ENCODE data around the gene CUX1. TPM values are rescaled to one million over a fixed set of nuclear protein-coding genes. Genes with fewer than 3 reads are reported as not detected.

The CUX1 gene
- total and polyA plus RNA-seq, 2 donors (not counting 1 experiment from before 2014, with no cell fraction given): 10.8 to 86.5 TPM

DNA sequence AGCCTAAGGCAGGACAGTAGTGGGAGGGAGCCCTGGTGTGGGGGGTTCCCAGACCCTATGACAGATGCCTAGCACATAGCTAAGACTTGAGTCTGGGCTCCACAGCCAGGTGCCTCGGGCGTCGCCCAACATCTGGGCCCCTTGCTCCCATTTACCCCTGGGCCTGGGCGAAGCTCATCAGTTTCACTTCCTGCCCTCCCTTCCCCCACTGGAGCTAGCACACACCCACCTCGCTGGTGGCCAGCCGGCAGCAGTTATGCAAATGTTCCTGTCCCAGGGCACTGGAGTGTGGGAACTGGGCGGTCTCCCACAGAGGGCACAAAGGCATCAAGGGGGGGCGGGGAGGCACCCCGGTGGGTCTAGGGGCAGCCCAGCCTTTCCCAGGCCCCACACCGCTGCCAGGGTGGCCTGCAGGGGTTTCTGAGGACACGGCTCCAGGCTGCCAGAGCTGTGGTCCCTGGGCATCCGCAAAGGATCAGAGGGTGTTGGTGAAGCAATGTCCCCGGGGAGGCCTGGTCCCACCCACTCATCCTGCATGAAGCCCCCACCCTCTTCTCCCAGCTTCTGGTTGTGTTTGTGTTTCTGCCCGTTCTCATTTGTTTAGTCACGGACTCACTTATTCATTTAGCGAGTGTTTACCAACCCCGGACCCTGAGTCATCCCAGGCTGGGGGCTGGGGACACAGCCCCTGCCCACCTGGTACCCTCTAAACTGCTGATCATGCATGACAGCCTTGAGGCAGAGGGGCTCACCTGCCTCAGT lies 489.7 kb downstream of the CUX1 start:
- CTCF ChIA-PET: interaction anchor here (0.6 to 7.4 kb wide), 11 partner anchors 9 to 93 kb away, joined by 3 to 75 read pairs (median 4); partner anchors contain the start of gene SH2B2
- H3K4me3 ChIP-seq (ENCODE audit: control extremely low read depth in 1 of 5, extremely low read depth in 1 of 5, insufficient read depth in 1 of 5, low read depth in 2 of 5, low read length in 4 of 5): peak overlapping the region in 4 of 5 experiments; percentile 37 to 51 (median 44)
- H3K4me1 ChIP-seq (ENCODE audit: control insufficient read depth in 2 of 2, insufficient read depth in 2 of 2, low read length in 2 of 2): peaks cover 78 to 90% of the 10 kb centered on the region in 2 donors
- peak overlapping the region; percentile 93 to 95 for H3K27ac ChIP-seq (ENCODE audit: low read length in 2 of 2)
- no peaks in the 10 kb centered on the region for H3K27me3 Mint-ChIP-seq
- H3K9me3 ChIP-seq (ENCODE audit: control extremely low read depth in 1 of 3, control insufficient read depth in 2 of 3, insufficient read depth in 1 of 3, low read length in 2 of 3): peaks cover 0 to 7% (median 0%) of the 10 kb centered on the region in 3 donors
- H3K9ac ChIP-seq (ENCODE audit: low read length): peak overlapping the region; percentile 59
- DNase-seq (peak; percentile 90), ATAC-seq (ENCODE audit: low read depth) (peak; percentile 86)
- peak overlapping the region; percentile 86 for H3K4me2 ChIP-seq (replicated peaks; ENCODE audit: low read depth, low read length, poor library complexity, severe bottlenecking)
- peak overlapping the region; percentile 84 for H3K4me3 Mint-ChIP-seq
- POLR2A ChIA-PET: interaction anchor here (0.6 to 10.7 kb wide), 13 partner anchors 9 to 126 kb away, joined by 3 to 126 read pairs (median 4); partner anchors contain the start of genes ORAI2, PRKRIP1 and SH2B2
- H3K79me2 ChIP-seq (ENCODE audit: control insufficient read depth, insufficient read depth, low read length): peaks cover 67% of the 10 kb centered on the region
- H3K9me3 Mint-ChIP-seq (ENCODE audit: insufficient read depth): no peaks in the 10 kb centered on the region
- TF ChIP-seq, protein P1, sequence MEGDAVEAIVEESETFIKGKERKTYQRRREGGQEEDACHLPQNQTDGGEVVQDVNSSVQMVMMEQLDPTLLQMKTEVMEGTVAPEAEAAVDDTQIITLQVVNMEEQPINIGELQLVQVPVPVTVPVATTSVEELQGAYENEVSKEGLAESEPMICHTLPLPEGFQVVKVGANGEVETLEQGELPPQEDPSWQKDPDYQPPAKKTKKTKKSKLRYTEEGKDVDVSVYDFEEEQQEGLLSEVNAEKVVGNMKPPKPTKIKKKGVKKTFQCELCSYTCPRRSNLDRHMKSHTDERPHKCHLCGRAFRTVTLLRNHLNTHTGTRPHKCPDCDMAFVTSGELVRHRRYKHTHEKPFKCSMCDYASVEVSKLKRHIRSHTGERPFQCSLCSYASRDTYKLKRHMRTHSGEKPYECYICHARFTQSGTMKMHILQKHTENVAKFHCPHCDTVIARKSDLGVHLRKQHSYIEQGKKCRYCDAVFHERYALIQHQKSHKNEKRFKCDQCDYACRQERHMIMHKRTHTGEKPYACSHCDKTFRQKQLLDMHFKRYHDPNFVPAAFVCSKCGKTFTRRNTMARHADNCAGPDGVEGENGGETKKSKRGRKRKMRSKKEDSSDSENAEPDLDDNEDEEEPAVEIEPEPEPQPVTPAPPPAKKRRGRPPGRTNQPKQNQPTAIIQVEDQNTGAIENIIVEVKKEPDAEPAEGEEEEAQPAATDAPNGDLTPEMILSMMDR (IDR thresholded peaks at IDR 0.05): no peak
- no peak for TF ChIP-seq EZH2 (IDR thresholded peaks at IDR 0.05; ENCODE audit: borderline replicate concordance, insufficient read depth, low read depth, low read length, poor library complexity, severe bottlenecking)
- H2AFZ ChIP-seq (ENCODE audit: insufficient read depth, low read depth, low read length, poor library complexity, severe bottlenecking): no peak overlapping the region
- peak overlapping the region; percentile 98 for H3K27ac Mint-ChIP-seq
- peaks cover 0 to 47% of the 10 kb centered on the region in 2 experiments for H3K36me3 ChIP-seq (replicated peaks in 1 of 2; ENCODE audit: control extremely low read depth in 1 of 2, control insufficient read depth in 1 of 2, extremely low read depth in 1 of 2, insufficient read depth in 2 of 2, low read length in 1 of 2)
- no peaks in the 10 kb centered on the region for H3K27me3 ChIP-seq (replicated peaks in 1 of 4; ENCODE audit: control extremely low read depth in 1 of 4, control insufficient read depth in 3 of 4, insufficient read depth in 4 of 4, low read length in 3 of 4)
- WGBS (ENCODE audit: insufficient coverage): under 1% methylated on average over 14 of the region's 17 CpGs
- H4K20me1 ChIP-seq (ENCODE audit: control insufficient read depth, insufficient read depth, low read length, poor library complexity, severe bottlenecking): peaks cover 8% of the 10 kb centered on the region
- intact Hi-C loops (cut with micrococcal nuclease): loop anchor here (1.0 to 10.0 kb wide), 4 partner anchors 16 to 118 kb away; partner anchors contain the start of gene PRKRIP1
- H3K4me1 Mint-ChIP-seq: peaks cover 83% of the 10 kb centered on the region

DNA sequence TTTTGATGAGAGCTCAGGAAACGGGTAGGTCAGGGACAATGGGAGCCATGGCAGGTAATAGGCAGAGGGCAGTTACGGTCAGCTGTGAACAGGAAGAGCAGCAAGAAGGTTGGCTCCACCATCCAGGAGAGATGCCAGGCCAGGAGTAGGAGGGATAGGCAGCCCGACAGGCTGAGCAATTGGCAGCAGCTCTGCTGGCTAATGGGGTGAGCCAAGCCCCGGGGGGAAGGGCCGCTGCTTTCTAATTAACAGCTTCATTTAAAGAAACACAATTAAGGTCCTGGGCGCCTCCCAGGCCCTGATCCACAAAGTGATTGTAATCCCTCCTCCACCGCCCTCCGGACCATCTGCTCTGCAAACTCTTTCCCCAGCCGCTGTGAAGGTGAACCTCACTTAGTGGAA lies 493.0 kb downstream of the CUX1 start:
- no peak overlapping the region for H2AFZ ChIP-seq (ENCODE audit: insufficient read depth, low read depth, low read length, poor library complexity, severe bottlenecking)
- no peaks in the 10 kb centered on the region for H3K9me3 ChIP-seq (ENCODE audit: control extremely low read depth in 1 of 3, control insufficient read depth in 2 of 3, insufficient read depth in 1 of 3, low read length in 2 of 3)
- H4K20me1 ChIP-seq (ENCODE audit: control insufficient read depth, insufficient read depth, low read length, poor library complexity, severe bottlenecking): no peaks in the 10 kb centered on the region
- Mint-ChIP-seq H3K9me3 (ENCODE audit: insufficient read depth) (no peaks in the 10 kb centered on the region), H3K27ac (peak overlapping the region; percentile 67), H3K27me3 (no peaks in the 10 kb centered on the region), H3K4me1 (peaks cover 61% of the 10 kb centered on the region), H3K4me3 (peak overlapping the region; percentile 29)
- H3K27me3 ChIP-seq (replicated peaks in 1 of 4; ENCODE audit: control extremely low read depth in 1 of 4, control insufficient read depth in 3 of 4, insufficient read depth in 4 of 4, low read length in 3 of 4): no peaks in the 10 kb centered on the region
- H3K9ac ChIP-seq (ENCODE audit: low read length): no peak overlapping the region
- TF ChIP-seq EZH2 (IDR thresholded peaks at IDR 0.05; ENCODE audit: borderline replicate concordance, insufficient read depth, low read depth, low read length, poor library complexity, severe bottlenecking): no peak
- H3K4me3 ChIP-seq (ENCODE audit: control extremely low read depth in 1 of 5, extremely low read depth in 1 of 5, insufficient read depth in 1 of 5, low read depth in 2 of 5, low read length in 4 of 5): no peak overlapping the region
- ATAC-seq (ENCODE audit: low read depth): no peak
- 100% methylated on average over 6 of the region's 9 CpGs for WGBS (ENCODE audit: insufficient coverage)
- peaks cover 41% of the 10 kb centered on the region for H3K79me2 ChIP-seq (ENCODE audit: control insufficient read depth, insufficient read depth, low read length)
- intact Hi-C loops (cut with micrococcal nuclease): no loop called here
- peak overlapping the region in 1 of 2 donors; percentile 12 for H3K27ac ChIP-seq (ENCODE audit: low read length in 2 of 2)
- no peak overlapping the region for H3K4me2 ChIP-seq (replicated peaks; ENCODE audit: low read depth, low read length, poor library complexity, severe bottlenecking)
- ChIA-PET POLR2A (no interaction called here), CTCF (interaction anchor here (1.1 kb wide), 1 partner anchor 25 kb away, joined by 3 read pairs; no protein-coding TSS in a partner anchor)
- peaks cover 2 to 43% of the 10 kb centered on the region in 2 experiments for H3K36me3 ChIP-seq (replicated peaks in 1 of 2; ENCODE audit: control extremely low read depth in 1 of 2, control insufficient read depth in 1 of 2, extremely low read depth in 1 of 2, insufficient read depth in 2 of 2, low read length in 1 of 2)
- DNase-seq: no peak
- H3K4me1 ChIP-seq (ENCODE audit: control insufficient read depth in 2 of 2, insufficient read depth in 2 of 2, low read length in 2 of 2): peaks cover 54 to 64% of the 10 kb centered on the region in 2 donors
